ENCODE results near the gene SZRD1. TPM values are rescaled to one million over a fixed set of nuclear protein-coding genes. Genes with fewer than 3 reads are reported as not detected.
"Not testable (repeated sequence)": the region's sequence is repeated elsewhere in the genome, so short reads cannot be mapped to it uniquely, and the experiment has no call there.

Gene SZRD1
- total RNA-seq, 4 donors from 2014 or later, result 24.4 to 126 (median 47.2) TPM

DNA sequence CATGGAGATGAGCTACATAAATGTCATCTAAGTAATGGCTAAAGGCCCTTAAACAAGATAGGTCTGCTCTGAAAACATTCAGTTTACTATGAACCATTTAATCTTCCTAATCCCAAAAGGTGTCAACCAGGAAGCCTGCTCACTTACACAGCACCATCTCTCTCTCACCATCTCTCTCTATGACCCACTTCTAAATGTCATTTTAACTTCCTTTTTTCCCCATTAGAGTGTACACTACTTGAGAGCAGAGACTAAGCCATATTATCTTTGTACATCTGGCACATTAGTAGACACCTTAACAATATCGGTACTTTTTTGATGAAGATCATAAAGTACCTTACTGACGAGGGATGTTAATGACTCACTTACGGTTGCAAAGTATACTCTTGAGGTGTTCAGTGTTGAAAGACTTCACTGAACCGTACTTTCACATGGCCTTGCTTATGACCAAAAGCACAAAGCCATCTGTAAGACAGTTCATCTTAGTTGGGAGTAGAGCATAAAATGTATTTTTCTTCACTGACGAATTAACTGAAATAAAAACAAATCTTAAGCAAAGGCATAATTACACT lies 40.1 kb upstream of the SZRD1 start:
- Histone ChIP-seq H3K27ac (no peak overlapping the region), H3K36me3 (no peaks in the 10 kb centered on the region), H3K4me3 (no peak overlapping the region), H3K4me1 (peaks cover 5 to 10% of the 10 kb centered on the region in 2 donors), H3K27me3 (no peaks in the 10 kb centered on the region), H3K9me3 (no peaks in the 10 kb centered on the region)
- intact Hi-C loops (cut with DNase I; ENCODE audit: low total_unique reads), result no loop called here
- no peak for DNase-seq
- TF ChIP-seq, protein P1, sequence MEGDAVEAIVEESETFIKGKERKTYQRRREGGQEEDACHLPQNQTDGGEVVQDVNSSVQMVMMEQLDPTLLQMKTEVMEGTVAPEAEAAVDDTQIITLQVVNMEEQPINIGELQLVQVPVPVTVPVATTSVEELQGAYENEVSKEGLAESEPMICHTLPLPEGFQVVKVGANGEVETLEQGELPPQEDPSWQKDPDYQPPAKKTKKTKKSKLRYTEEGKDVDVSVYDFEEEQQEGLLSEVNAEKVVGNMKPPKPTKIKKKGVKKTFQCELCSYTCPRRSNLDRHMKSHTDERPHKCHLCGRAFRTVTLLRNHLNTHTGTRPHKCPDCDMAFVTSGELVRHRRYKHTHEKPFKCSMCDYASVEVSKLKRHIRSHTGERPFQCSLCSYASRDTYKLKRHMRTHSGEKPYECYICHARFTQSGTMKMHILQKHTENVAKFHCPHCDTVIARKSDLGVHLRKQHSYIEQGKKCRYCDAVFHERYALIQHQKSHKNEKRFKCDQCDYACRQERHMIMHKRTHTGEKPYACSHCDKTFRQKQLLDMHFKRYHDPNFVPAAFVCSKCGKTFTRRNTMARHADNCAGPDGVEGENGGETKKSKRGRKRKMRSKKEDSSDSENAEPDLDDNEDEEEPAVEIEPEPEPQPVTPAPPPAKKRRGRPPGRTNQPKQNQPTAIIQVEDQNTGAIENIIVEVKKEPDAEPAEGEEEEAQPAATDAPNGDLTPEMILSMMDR (IDR thresholded peaks at IDR 0.05), result no peak
- TF ChIP-seq POLR2A (IDR thresholded peaks at IDR 0.05), result no peak

DNA sequence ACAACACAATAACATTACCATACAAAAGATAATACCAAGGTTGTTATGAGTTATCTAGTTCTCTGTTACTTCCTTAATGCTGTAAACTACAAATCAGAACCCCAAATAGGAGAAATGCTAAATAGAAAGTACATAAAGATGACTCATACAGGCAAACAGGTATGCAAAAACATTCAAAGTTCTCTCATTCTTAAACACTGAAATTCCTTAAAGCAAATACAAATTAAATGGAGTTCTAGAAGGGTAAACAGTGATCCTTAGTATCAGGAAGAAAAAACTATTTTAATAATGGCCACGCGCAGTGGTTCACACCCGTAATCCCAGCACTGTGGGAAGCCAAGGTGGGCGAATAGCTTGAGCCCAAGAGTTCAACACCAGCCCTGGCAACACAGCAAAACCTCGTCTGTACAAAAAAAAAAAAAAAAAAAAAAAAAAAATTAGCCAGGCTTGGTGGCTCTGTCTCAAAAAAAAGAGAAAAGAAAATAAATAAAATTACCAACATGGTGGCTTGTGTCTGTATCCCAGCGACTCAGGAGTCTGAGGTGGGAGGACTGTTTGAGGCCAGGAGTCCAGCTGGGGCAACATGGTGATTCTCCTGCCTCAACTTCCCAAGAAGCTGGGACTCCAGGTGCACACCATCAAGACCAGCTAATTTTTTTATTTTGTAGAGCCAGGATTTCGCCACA lies 32.2 kb upstream of the SZRD1 start:
- Histone ChIP-seq H3K36me3 (no peaks in the 10 kb centered on the region), H3K27ac (no peak overlapping the region), H3K4me1 (no peaks in the 10 kb centered on the region), H3K9me3 (no peaks in the 10 kb centered on the region), H3K27me3 (no peaks in the 10 kb centered on the region), H3K4me3 (no peak overlapping the region)
- DNase-seq, result no peak
- TF ChIP-seq, protein P1 (IDR thresholded peaks at IDR 0.05), result no peak
- TF ChIP-seq POLR2A (IDR thresholded peaks at IDR 0.05), result no peak
- intact Hi-C loops (cut with DNase I; ENCODE audit: low total_unique reads), result no loop called here

DNA sequence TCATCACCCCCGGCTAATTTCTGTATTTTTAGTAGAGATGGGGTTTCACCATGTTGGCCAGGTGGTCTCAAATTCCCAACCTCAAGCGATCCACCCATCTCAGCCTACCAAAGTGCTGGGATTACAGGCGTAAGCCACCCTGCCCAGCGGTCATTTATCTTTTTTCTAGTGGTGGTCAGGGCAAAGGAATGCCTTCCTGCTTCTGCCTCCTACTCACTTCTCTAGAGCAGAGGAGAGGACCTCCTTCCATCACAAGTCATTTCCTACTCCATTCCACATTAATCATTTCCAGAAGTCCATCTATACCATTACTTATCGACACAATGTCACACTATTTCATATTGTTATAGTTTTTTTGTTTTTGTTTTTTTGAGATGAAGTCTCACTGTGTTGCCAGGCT lies 28.1 kb upstream of the SZRD1 start:
- intact Hi-C loops (cut with DNase I; ENCODE audit: low total_unique reads), result no loop called here
- Histone ChIP-seq H3K4me1 (no peaks in the 10 kb centered on the region), H3K4me3 (no peak overlapping the region), H3K36me3 (no peaks in the 10 kb centered on the region), H3K27me3 (no peaks in the 10 kb centered on the region), H3K9me3 (no peaks in the 10 kb centered on the region), H3K27ac (no peak overlapping the region)
- TF ChIP-seq, protein P1 (IDR thresholded peaks at IDR 0.05), result no peak
- no peak for TF ChIP-seq POLR2A (IDR thresholded peaks at IDR 0.05)
- DNase-seq, result no peak

DNA sequence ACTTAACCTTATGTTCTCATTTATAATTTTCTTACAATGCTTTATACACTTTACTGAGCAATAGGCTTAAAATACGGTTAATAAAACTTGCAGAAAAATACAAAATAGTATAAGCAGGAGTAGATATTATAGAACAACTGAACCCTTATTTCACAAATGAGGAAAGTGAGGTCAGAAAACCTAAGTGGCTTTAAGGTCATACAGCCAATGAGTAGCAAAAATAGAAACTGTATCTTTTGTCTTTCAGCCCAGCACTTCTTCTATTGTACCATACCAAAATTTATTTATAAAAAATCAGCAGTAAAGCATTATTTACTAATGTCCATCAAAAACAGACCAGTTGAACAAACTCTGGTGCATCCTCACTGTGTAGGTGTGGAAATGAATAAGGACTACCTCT lies 26.4 kb upstream of the SZRD1 start:
- TF ChIP-seq, protein P1 (IDR thresholded peaks at IDR 0.05), result no peak
- TF ChIP-seq POLR2A (IDR thresholded peaks at IDR 0.05), result no peak
- Histone ChIP-seq H3K36me3 (no peaks in the 10 kb centered on the region), H3K9me3 (no peaks in the 10 kb centered on the region), H3K4me1 (no peaks in the 10 kb centered on the region), H3K27me3 (no peaks in the 10 kb centered on the region), H3K27ac (no peak overlapping the region), H3K4me3 (no peak overlapping the region)
- DNase-seq, result no peak
- intact Hi-C loops (cut with DNase I; ENCODE audit: low total_unique reads), result no loop called here

DNA sequence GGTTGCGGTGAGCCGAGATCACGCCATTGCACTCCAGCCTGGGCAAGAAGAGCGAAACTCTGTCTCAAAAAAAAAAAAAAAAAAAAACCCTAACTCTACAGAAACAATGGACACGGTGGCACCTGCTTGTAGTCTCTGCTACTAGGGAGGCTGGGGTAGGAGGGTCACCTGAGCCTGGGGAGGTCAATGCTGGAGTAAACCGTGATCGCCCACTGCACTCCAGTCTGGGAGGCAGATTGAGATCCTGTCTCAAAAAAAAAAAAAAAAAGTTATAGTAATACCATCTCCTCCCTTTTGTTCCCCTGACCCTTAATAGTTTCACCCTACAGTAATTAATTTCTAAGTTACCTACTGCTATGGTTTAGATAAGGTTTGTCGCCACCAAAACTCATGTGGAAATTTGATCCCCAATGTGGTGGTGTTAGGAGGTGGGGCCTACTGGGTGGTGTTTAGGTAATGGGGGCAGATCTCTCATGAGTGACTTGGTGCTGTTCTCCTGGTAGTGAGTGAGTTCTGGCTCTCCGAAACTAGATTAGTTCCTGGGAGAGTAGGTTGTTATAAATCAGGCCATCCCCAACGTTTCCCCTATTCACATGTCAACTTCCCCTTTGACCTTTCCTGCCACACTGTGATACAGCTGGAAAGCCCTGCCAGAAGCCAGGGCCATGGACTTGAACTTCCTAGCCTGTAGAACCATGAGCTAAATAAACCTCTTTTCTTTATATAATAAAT lies 24.5 kb upstream of the SZRD1 start:
- H3K4me1 ChIP-seq, result no peaks in the 10 kb centered on the region
- intact Hi-C loops (cut with DNase I; ENCODE audit: low total_unique reads), result no loop called here
- H3K27ac ChIP-seq, result no peak overlapping the region
- no peak for DNase-seq
- TF ChIP-seq POLR2A (IDR thresholded peaks at IDR 0.05), result no peak
- TF ChIP-seq, protein P1 (IDR thresholded peaks at IDR 0.05), result no peak
- no peak overlapping the region for H3K4me3 ChIP-seq
- H3K36me3 ChIP-seq, result no peaks in the 10 kb centered on the region
- no peaks in the 10 kb centered on the region for H3K27me3 ChIP-seq
- no peaks in the 10 kb centered on the region for H3K9me3 ChIP-seq

DNA sequence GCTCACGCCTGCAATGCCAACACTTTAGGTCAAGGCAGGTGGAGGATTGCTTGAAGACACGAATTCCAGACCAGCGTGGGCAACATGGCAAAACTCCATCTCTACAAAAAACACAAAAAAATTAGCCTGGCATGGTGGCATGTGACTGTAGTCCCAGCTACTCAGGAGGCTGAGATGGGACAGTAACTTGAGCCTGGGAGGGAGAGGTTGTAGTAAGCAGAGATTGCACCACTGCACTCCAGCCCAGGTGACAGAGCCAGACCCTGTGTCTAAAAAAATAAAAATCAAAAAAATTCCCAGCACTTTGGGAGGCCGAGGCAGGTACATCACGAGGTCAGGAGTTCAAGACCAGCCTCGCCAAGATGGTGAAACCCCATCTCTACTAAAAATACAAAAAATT lies 23.8 kb upstream of the SZRD1 start:
- H3K4me1 ChIP-seq; H3K27me3 ChIP-seq; DNase-seq; H3K4me3 ChIP-seq; H3K9me3 ChIP-seq; intact Hi-C loops (cut with DNase I; ENCODE audit: low total_unique reads); H3K36me3 ChIP-seq; H3K27ac ChIP-seq: not testable (repeated sequence)

Data from uterus (tissue), 4 donors.